MM.1S (cell line): ENCODE data around the gene ZBTB46.
"Not testable (repeated sequence)": the region's sequence is repeated elsewhere in the genome, so short reads cannot be mapped to it uniquely, and the experiment has no call there.

Source experiments
- CTCF ChIP-seq: fragments of 300-600 bp; sonication (generic); IDR thresholded peaks from 2 replicates; pipeline ENCODE4 v1.5.1; 2016; ENCODE audit warnings: antibody characterized with exemption, low read length, mixed read lengths
- EZH2 ChIP-seq: fragments of 300-600 bp; sonication (generic); optimal IDR thresholded peaks from 2 replicates; pipeline ENCODE3; 2017; ENCODE audit warnings: low read depth, mild to moderate bottlenecking, antibody characterized with exemption, low read length, mixed read lengths

- not testable (repeated sequence) for TF ChIP-seq EZH2, CTCF
These were observed 43.2 kb upstream of the ZBTB46 start for GRCh38 chr20:63874241-63874640.
